T-helper 1 cell treated with Interleukin-12 subunit alpha and Interleukin-12 subunit beta and Interleukin-4 antibody, amounts not matched to agents 30 ng/mL and 1 ng/mL, for 36 hours (primary cell): ENCODE measurements around the gene TBC1D4. TPM values are rescaled to one million over a fixed set of nuclear protein-coding genes. Genes with fewer than 3 reads are reported as not detected.

ENCODE experiments used
- intact Hi-C: fragments of 100-400 bp; cut with micrococcal nuclease; formaldehyde crosslinking; loops from one replicate; pipeline ENCODE4 v1.15.1; 2024
- total RNA-seq: library from RNA; stranded (reverse); gene quantifications from 2 replicates; pipeline ENCODE4 v1.2.3, GENCODE V29; 2022

TBC1D4 gene, protein sequence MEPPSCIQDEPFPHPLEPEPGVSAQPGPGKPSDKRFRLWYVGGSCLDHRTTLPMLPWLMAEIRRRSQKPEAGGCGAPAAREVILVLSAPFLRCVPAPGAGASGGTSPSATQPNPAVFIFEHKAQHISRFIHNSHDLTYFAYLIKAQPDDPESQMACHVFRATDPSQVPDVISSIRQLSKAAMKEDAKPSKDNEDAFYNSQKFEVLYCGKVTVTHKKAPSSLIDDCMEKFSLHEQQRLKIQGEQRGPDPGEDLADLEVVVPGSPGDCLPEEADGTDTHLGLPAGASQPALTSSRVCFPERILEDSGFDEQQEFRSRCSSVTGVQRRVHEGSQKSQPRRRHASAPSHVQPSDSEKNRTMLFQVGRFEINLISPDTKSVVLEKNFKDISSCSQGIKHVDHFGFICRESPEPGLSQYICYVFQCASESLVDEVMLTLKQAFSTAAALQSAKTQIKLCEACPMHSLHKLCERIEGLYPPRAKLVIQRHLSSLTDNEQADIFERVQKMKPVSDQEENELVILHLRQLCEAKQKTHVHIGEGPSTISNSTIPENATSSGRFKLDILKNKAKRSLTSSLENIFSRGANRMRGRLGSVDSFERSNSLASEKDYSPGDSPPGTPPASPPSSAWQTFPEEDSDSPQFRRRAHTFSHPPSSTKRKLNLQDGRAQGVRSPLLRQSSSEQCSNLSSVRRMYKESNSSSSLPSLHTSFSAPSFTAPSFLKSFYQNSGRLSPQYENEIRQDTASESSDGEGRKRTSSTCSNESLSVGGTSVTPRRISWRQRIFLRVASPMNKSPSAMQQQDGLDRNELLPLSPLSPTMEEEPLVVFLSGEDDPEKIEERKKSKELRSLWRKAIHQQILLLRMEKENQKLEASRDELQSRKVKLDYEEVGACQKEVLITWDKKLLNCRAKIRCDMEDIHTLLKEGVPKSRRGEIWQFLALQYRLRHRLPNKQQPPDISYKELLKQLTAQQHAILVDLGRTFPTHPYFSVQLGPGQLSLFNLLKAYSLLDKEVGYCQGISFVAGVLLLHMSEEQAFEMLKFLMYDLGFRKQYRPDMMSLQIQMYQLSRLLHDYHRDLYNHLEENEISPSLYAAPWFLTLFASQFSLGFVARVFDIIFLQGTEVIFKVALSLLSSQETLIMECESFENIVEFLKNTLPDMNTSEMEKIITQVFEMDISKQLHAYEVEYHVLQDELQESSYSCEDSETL (N-terminal part only)
- total RNA-seq = 9.1 and 11.9 TPM in 2 replicates

DNA sequence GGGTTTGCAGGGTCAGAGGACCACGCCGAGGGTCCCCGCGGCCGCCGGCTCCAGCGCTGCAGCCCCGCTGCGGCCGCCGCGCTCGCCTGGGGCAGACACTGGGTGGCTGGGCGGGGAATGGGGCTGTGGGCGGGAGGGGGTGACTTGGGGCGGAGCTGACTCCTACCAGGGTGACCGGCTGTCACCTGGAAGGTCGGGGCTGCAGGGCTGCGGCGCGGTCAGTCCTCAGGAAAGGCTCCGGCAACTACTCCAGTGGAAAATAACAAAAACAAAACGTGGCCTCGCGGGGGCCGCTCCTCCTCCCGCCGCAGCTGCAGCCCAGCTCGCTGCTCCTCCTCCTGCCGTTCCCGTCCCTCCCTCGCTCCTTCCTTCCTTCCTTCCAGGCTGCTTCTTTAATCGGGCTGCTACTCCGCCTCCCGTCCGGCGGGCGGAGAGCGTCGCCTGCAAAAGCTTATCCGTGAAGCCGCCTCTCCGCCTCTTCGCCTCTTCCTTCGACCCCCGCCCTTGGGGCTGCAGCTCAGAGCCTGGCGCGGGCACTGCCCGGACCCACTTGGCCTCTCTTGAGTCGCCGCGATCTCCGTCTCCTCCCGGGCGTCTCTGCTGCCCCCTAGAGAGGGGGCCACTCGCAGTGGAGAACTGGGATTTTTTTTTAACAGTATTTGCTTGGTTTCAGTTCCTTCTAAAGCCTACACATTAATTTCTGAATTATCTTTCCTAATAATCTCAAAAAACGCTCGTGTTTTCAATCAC is at the start of gene TBC1D4:
TSS of gene TBC1D4 (minus strand) at position 100 of the 750 bp plus-strand sequence. CDS start 402 bp downstream, outside the sequence.
- intact Hi-C loops = loop anchor here (1.0 to 10.0 kb wide), 9 partner anchors 55 to 1405 kb away; partner anchors contain the start of genes COMMD6, KCTD12, LMO7 and UCHL3

DNA sequence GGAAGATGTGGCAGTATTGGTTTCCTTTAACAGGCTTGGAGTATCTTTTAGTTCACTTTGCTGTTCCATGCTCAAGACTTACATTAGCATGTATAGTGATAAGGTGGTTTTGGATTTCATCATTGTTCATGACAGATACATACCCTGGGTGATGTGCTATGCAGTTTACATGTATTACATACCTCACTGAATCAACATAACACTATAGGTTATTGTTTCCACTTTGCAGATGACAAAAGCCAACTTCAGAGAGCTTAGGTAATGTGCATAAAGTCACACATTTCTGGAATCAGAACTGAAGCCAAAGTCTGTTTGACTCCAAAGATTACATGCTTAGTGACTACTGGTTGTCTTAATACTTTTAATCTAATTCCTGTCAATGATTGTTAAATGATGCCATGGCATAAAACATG is 48.6 kb upstream of the TBC1D4 start:
- intact Hi-C loops = no loop called here

DNA sequence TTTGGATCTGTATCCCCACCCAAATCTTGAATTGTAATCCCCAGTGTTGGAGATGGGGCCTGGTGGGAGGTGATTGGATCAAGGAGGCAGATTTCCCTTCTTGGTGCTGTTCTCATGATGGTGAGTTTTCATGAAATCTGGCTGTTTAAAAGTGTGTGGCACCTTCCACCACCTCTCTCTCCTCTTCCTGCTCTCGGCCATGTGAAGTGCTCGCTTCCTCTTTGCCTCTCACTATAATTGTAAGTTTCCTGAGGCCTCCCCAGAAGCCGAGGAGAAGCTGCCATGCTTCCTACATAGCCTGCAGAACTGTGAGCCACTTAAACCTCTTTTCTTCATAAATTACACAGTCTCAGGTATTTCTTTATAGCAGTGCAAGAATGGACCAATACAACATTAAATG is 40.0 kb upstream of the TBC1D4 start:
- intact Hi-C loops = no loop called here

DNA sequence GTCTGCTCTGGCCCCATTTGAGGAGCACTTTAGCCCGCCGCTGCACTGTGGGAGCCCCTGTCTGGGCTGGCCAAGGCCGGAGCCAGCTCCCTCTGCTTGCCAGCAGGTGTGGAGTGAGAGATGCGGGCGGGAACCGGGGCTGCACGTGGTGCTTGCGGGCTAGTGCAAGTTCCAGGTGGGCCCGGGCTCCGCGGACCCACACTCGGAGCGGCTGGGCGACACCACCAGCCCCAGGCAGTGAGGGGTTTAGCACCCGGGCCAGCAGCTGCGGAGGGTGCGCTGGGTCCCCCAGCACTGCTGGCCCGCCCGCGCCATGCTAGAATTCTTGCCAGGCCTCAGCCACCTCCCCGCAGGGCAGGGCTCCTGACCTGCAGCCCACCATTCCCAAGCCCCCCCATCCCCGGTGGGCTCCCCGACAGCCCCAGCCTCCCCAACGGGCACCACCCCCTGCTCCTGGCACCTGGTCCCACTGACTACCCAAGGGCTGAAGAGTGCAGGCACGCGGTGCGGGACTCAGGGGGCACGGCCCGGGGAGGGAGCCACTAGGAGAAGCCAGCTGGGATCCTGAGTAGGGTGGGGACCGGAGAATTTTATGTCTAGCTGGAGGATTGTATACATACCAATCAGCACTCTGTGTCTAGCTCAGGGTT is 36.6 kb upstream of the TBC1D4 start:
- intact Hi-C loops = no loop called here

DNA sequence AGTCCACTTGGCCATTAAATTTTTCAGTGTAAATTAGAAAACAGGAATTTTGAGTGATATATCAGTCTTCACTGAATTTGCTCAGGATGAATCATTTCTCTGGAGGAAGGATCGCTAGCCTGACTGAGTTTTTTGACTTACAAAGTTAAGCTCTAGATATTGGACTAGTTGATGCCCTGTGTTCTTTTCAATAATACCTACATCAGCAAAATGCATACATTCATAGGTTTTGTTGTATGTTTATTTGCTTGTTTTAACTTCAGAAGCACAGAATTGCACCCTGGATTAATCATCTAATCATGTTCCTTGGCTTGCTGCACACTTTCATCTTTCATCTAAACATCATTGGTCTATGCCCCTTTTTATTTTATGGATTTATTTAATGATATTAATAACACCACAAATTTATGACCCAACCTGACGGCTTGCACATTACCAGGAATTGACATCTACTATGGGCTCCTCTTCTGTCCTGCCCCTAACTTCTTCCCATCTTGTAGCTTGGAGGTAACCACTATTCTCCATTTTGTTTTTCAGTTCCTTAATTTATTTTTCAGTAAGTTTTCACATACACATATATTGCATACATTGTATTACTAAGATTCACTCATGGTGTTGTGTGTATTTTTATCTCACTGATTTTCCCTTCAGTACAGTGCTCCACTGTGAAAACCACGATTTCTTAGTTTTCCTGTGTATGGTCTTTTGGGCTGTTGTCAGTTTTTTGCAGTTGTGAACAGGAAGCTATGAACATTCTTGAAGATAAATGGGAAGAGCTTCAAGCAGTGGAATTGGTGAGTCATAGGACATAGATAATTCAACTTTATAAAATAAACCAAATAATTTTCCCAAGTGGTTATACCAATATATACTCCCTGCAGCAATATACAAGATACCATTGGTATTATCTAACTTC is 32.4 kb upstream of the TBC1D4 start:
- intact Hi-C loops = no loop called here

DNA sequence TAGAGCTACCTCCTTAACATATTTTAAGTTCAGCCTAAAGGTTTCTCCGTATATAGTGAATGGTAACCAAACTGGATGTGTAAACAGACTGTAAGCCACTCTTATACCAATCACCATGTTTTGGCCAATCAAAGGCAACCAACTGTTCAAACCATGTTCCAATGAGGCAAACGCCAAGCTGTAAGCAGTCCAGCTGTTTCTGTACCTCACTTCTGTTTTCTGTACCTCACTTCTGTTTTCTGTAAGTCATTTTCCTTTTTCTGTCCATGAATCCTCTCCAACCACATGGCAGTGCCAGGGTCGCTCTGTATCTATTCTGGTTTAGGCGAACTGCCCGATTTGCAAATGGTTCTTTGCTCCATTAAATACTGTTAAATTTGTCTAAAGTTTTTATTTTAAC is 31.3 kb upstream of the TBC1D4 start:
- intact Hi-C loops = no loop called here

DNA sequence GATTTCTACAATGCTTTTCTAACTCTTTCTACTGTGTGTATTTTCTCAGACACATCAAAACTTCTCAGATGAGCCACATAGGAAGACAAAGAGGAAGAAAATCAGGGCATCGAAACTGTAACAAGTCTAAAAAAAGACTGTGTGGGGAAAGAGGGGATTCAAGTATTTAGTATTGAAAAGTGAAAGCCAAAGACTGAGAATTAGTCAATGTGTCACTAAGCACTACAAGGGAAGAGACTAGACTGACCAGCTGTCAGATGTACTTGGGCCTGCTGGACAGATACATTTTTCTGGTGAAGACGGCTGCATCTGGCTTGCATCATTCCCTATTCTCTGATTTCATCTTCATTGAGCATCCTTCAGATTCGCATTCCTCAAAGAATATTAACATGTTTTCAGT is 30.3 kb upstream of the TBC1D4 start:
- intact Hi-C loops = no loop called here

DNA sequence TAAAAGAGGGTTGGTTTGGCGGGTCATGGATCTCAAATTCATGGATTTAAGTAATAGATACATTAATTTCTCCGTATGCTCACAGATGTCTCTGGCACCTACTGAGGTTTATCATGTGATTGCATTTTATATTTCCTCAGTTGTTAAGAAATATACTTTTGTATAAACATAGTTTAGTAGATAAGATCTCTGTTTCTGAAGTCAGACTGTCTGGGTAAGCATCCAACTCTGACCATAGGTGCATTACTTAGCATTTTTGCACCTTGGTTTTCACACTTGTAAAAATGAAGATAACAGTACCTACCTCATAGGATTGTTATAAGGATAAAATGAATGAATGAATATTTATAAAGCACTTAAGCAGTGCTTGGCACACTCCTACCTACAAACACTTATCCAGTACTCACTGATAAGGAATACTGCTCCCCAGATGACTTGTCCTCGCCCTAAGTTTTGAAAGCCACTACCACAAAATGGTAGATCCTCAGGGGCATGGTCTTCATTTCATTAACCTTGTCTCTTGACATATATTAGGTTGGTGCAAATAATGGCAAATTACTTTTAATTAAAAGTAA is 29.2 kb upstream of the TBC1D4 start:
- intact Hi-C loops = no loop called here

DNA sequence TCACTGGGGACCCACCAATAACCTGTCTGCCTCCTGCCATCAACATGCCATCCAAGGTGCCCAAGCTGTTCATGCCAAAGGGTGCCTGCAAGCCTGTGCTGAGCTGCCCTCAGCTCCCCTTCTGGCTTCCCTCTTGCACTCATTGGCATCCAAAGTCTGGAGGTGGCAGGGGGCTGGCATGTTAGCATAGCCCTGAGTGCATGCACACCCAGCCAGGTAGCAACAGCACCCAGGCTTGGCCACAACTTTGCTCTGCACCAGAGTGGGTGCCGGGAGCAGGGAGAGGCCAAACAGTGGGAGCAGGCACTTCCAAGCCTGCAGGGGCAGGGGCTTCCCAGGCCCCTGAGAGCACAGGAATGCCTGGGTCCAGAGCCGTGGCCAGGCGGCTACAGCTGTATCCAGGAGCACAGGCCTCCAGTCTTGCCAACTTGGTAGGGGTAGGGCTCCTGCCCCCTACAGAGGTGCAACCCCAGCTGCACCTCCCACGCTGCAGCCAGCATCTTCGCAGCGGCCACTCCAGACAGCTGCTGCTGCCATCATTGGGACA is 26.1 kb upstream of the TBC1D4 start:
- intact Hi-C loops = no loop called here

DNA sequence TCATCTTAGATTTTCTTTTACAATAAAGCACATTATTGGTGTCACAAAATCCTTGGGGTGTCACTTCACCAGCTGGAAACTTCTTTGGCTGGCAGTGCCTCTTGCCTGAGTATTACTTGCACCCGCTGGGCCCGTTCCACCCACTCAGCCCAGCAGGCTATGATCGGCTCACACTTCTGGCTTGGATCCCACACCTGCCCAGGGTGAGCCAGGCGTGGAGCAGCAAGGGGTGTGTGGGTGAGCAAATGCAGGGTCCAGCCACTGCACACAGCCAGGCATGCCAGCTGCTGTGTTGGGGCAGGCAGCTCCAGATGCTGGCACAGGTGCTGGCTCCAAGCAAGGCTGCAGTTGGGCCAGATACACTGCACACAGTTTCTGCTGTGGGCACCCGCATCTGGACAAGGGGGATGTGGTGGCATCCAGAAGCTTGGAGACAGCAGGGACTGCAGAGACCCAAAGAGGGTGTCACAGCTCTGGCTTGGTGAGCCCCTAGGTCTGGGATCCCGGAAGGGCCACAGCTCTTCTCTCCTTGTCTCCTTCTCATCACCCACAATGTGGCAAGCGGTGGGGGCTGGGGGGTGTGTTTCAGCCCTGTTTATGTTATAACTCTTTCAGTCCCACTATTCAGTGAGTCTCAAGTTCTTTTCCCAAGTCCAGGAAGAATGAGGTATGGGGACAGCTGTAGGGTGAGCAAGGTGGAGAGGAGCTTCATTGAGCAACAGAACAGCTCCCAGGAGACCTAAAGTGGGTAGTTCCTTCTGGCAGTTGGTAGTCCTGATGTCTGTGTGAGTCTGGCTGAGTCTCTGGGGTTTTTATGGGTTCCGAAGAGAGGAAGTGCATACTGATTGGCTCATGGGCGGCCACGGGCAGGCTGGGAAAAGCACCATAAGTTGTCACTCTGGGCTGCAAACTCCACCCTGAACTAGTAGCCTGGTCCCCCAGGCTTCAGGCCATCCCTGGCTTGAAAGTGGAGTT is 25.3 kb upstream of the TBC1D4 start:
- intact Hi-C loops = no loop called here

DNA sequence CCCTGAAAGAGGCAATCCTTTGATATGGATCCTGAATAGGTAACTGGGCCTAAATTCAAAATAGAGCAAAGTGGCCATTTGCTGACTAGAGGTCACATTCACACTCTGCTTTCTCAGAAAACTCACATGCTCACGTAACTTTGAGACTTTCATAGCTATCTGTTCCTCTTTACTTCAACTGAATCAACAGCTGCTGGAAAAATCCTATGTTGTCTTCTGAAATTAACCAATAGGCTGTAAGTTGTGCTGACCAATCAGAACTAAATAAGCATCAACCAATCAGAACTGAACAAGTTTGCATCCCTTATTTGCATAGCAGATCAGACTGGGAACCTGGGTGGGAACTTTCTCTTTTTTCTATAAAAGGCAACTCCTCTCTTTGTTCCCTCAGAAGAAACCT is 24.0 kb upstream of the TBC1D4 start:
- intact Hi-C loops = no loop called here

DNA sequence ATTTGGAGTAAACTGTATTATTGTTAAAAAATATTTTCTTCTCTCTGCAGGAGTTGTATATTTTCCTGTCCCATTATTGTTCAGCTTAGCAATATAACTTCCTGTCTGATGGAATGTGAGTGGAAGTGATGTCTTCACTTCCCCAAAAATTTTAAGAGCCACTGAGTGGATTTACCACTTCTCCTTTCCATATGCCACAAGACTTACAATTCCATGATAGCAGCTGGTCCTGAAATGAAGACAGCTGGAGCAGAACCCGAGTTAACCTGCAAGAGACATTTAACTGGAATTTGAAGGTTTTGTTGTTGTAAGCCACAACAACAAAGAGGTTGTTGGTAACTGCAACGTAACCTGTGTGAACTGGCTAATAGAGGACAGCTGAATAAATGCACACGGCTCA is 23.4 kb upstream of the TBC1D4 start:
- intact Hi-C loops = no loop called here

DNA sequence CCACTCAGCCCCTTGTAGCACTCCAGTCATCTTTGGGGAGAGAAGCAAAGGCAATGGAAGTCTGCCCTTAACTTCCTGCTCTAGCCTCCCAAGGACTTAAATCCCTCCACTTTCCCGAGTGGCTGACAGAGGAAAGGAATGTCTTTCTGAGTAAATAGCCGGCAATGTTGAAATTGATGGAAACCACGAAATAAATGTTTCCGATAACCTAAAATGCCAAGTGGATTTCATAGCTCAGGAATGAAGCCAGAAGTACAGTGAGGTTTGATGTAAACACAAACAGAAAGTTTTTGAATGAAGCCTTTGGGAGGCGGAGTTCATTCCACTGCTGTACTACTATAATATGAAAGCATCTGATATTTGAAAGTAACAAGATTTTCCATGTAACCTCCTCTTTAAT is 14.0 kb upstream of the TBC1D4 start:
- intact Hi-C loops = no loop called here

DNA sequence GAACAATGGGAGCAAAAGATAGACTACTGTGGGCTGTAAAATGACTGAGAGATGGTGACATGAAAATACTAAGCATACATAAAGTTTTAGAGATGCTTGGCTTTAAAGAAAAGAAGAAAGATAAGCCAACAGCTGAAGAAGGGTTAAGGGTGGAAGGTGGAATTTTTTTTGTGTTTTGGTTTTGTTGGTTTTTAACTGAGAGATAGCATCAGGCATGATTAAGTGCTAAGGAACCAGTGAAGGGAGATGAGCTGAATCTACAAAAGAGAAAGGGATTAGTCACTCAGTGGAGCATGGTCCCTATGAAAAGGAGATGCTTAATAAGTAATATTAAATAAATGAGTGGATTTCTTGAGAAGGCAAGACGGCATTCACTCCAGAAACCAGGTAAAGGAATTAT is 12.5 kb upstream of the TBC1D4 start:
- intact Hi-C loops = no loop called here

DNA sequence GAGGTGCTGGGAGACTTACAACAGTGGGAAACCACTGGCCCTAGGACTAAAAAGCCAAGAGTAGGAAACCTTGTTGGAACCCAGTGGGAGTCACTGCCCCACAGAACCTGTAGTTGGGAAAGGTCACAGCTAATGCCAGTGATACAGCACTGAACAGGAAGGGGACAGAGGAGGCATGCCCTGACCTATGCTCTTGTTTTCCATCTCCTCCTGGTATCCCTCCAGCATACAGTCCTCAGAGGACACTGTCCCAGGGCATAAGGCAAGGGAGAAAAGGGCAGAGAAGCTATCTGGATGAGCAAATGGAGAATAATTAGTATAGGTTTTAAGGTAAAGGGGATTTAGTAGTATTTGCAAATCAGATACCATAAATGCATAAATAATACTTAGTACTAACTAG is 11.2 kb upstream of the TBC1D4 start:
- intact Hi-C loops = no loop called here

DNA sequence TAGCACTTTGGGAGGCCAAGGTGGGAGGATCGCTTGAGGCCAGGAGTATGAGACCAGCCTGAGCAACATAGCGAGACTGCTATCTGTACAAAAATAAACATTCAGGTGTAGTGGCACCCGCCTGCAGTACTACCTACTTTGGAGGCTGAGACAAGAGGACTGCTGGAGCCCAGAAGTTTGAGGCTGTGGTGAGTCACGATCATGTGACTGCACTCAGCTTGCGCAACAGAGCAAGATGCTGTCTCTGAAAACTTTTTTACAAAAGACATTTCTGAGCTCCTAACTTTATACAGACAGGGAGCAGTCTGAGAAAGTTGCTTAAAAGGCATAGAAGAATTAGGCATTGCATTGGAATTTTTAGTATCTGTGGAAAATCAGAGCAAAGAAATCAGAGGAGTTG is 10.4 kb upstream of the TBC1D4 start:
- intact Hi-C loops = no loop called here

DNA sequence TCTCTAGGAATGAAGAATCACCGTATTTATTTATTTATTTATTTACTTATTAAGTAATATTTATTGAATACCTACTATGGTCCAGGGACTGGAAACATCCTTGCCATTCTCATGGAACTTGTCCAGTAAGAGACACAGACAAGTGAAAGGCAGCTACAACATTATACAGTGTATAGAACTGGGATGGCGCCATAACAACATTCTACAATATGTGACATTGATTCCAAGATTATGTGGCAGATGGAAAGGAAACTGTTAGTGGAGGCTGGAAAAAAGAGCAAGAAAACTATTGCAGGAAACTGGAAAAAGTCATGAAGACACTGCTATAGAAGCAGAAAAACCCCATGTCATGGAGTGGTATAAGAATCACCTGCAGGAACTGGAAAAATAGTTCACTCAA is 9.4 kb upstream of the TBC1D4 start:
- intact Hi-C loops = no loop called here
